ENCODE results near the gene LRRTM3.

LRRTM3 gene

DNA sequence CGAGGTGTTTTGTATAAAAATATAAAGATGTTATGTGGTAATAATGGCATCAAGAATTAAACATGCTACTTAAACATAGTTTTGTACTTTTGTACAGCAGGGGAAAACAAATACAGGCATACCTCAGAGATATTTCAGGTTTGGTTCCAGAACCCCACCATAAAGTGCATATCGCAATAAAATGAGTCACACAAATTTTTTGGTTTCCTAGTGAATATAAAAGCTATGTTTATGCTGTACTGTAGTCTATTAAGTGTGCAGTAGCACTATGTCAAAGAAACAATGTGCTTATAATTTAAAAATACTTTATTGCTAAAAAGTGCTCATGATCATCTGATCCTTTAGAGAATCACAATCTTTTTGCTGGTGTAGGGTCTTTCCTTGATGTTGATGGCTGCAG lies 17.8 kb downstream of the LRRTM3 start:
- DNase-seq (ENCODE audit: low read depth, low spot score): no peak

GRCh38 chr10:66951896-66952295 lies 26.1 kb downstream of the LRRTM3 start:
- DNase-seq (ENCODE audit: low read depth, low spot score): no peak
- in situ Hi-C loops (cut with HindIII; ENCODE audit: low sequenced_read_pairs): no loop called here
- TF ChIP-seq CTCF (IDR thresholded peaks at IDR 0.05; ENCODE audit: low read depth, low read length): no peak
- H3K4me3 ChIP-seq (ENCODE audit: low read depth, low read length): no peak overlapping the region

More for the DNA sequence above, 17.8 kb downstream of the LRRTM3 start:
- in situ Hi-C loops (cut with HindIII; ENCODE audit: low sequenced_read_pairs): no loop called here
- H3K4me3 ChIP-seq (ENCODE audit: low read depth, low read length): no peak overlapping the region
- no peak for TF ChIP-seq CTCF (IDR thresholded peaks at IDR 0.05; ENCODE audit: low read depth, low read length)

GRCh38 chr10:66958466-66958865 lies 32.6 kb downstream of the LRRTM3 start:
- DNase-seq (ENCODE audit: low read depth, low spot score): no peak
- TF ChIP-seq CTCF (IDR thresholded peaks at IDR 0.05; ENCODE audit: low read depth, low read length): no peak
- in situ Hi-C loops (cut with HindIII; ENCODE audit: low sequenced_read_pairs): no loop called here
- no peak overlapping the region for H3K4me3 ChIP-seq (ENCODE audit: low read depth, low read length)

DNA sequence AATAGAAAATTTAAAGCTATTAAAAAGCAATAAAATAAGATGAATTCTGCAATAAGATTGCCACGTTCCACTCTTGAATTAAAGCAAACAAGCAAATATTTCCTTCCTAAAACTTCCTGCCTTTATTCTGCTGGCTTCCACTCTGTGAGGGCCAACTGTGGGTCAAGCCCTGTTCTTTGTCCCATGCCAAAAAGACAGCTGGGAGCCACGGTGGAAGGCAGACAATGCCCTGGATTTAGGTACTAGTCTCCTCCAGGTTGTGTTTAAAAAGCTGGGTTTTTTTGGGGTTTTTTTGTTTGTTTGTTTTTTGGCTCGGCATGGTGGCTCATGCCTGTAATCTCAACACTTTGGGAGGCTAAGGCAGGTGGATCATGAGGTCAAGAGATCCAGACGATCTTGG lies 39.1 kb downstream of the LRRTM3 start:
- DNase-seq (ENCODE audit: low read depth, low spot score): no peak
- no peak for TF ChIP-seq CTCF (IDR thresholded peaks at IDR 0.05; ENCODE audit: low read depth, low read length)
- H3K4me3 ChIP-seq (ENCODE audit: low read depth, low read length): no peak overlapping the region
- in situ Hi-C loops (cut with HindIII; ENCODE audit: low sequenced_read_pairs): no loop called here

DNA sequence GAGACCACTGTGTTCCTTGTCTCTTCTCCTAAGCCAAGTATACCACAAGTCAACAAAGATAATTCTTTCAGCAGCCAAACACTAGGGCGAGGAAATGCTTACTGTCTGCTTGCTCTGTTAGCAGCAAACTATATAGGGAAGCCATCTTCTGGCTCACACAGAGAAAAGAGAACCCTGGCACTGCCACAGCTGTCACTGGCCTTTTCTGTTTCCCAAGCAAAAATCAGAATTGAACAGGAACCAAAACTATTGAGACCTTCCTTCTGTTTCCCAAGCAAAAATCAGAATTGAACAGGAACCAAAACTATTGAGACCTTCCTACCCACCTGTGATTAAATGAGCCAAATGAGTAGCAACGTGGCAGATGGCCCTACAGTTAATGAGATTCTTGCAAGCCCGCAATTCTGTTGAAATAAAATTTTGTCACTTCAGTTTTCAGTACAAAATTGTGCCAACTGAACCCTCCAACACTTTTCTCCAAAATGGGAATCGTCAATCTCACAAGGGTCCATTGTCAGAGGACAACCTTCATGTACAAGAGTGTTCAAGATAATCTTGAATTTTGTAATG lies 54.5 kb downstream of the LRRTM3 start:
- TF ChIP-seq CTCF (IDR thresholded peaks at IDR 0.05; ENCODE audit: low read depth, low read length): no peak
- no peak overlapping the region for H3K4me3 ChIP-seq (ENCODE audit: low read depth, low read length)
- no peak for DNase-seq (ENCODE audit: low read depth, low spot score)
- in situ Hi-C loops (cut with HindIII; ENCODE audit: low sequenced_read_pairs): no loop called here

GRCh38 chr10:66981361-66982052 lies 55.7 kb downstream of the LRRTM3 start:
- no peak overlapping the region for H3K4me3 ChIP-seq (ENCODE audit: low read depth, low read length)
- no peak for DNase-seq (ENCODE audit: low read depth, low spot score)
- in situ Hi-C loops (cut with HindIII; ENCODE audit: low sequenced_read_pairs): no loop called here
- TF ChIP-seq CTCF (IDR thresholded peaks at IDR 0.05; ENCODE audit: low read depth, low read length): no peak

Measured in astrocyte of the spinal cord (primary cell).